Gastroesophageal sphincter (tissue), 4 donors: ENCODE results near the gene POMP. TPM values are rescaled to one million over a fixed set of nuclear protein-coding genes. Genes with fewer than 3 reads are reported as not detected.

ENCODE experiments used
- ATAC-seq: fragments of 150-250 bp; one replicate; pipeline ENCODE4 v1.9.1; 2016; ENCODE audit warnings: mild to moderate bottlenecking, moderate library complexity
- H3K27ac ChIP-seq, 4 donors: fragments of 200-600 bp; sonication (generic) in 3 of 4; 1 replicate in 3 of 4; 2 replicates in 1 of 4; pipeline ENCODE4 v1.5.1; 2016 to 2019
- H3K27me3 ChIP-seq: fragments of 200-600 bp; sonication (generic); one replicate; pipeline ENCODE4 v1.5.1; 2019
- H3K36me3 ChIP-seq, 2 donors: fragments of 200-600 bp; sonication (generic); one replicate each; pipeline ENCODE4 v1.5.1; 2019; ENCODE audit warnings: control low read depth in 1 of 2
- H3K4me1 ChIP-seq, 3 donors: fragments of 200-600 bp; sonication (generic); 1 replicate in 2 of 3; 2 replicates in 1 of 3; pipeline ENCODE4 v1.5.1; 2016 to 2019; ENCODE audit warnings: control low read depth in 2 of 3
- H3K4me3 ChIP-seq, 2 donors: fragments of 200-600 bp; sonication (generic); one replicate each; pipeline ENCODE4 v1.5.1; 2019; ENCODE audit warnings: mild to moderate bottlenecking in 1 of 2, moderate library complexity in 1 of 2
- H3K9me3 ChIP-seq, 3 donors: fragments of 200-600 bp; sonication (generic); one replicate each; pipeline ENCODE4 v1.5.1; 2017 to 2019; ENCODE audit warnings: control low read depth in 2 of 3
- EP300 ChIP-seq: sonication (generic); formaldehyde crosslinking; IDR thresholded peaks from one replicate; pipeline ENCODE4 v1.6.1; 2017; ENCODE audit warnings: antibody characterized with exemption, mild to moderate bottlenecking
- POLR2A ChIP-seq, 2 donors: fragments of 450-650 bp; IDR thresholded peaks; one replicate each; pipeline ENCODE4 v1.6.1; 2017; ENCODE audit warnings: antibody characterized with exemption in 2 of 2, mild to moderate bottlenecking in 2 of 2, moderate library complexity in 1 of 2
- POLR2AphosphoS5 ChIP-seq: sonication (generic); formaldehyde crosslinking; IDR thresholded peaks from one replicate; pipeline ENCODE4 v1.6.1; 2017; ENCODE audit warnings: antibody characterized with exemption
- WGBS, 2 donors: methylation state at CpG; one replicate each; pipeline ENCODE4 v1.1.5; 2018; ENCODE audit warnings: low coverage in 1 of 2; 5-methylcytosine and 5-hydroxymethylcytosine counted together
- total RNA-seq, 4 donors: library from RNA; depleted of rRNA; stranded (reverse); fragments of >200 nt; gene quantifications; one replicate each; pipeline ENCODE4 v1.1.0, GENCODE V29; 2016
- TF ChIP-seq, protein P1 (sequence below), 4 experiments: fragments of 200-600 bp in 2 of 4; fragments of 450-650 bp in 2 of 4; sonication (generic) in 1 of 4; IDR thresholded peaks; one replicate each; pipeline ENCODE4 v1.5.1; 2017 to 2019; ENCODE audit warnings: antibody characterized with exemption in 4 of 4, mild to moderate bottlenecking in 2 of 4, moderate library complexity in 2 of 4

Gene POMP
- total RNA-seq, 4 donors from 2014 or later: 47.6 to 71.6 (median 60.1) TPM

DNA sequence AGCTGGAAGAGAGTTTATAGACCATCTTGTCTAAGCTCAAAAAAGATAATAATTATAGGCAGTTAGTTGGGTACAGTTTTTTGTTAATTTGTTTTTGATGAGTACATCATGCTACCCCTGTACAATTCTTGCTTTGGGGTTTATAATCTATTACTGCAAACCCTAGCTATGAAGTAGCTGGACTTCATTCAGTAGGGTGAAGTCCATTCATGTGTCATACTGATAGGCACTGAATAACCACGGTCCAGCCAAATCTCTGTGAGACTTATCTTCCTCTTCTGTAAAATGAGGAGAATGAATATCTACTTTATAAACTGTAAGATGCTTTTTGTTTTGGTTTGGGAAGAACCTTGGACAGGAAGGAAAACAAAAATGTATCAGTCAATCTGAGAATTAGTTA is 40.3 kb downstream of the POMP start:
- no peak overlapping the region for H3K27ac ChIP-seq
- no peaks in the 10 kb centered on the region for H3K4me1 ChIP-seq
- 90 to 100% methylated on average over 1 of the region's 1 CpG for WGBS, 2 donors
- peaks cover 0 to 66% of the 10 kb centered on the region in 2 donors for H3K36me3 ChIP-seq
- H3K27me3 ChIP-seq: no peaks in the 10 kb centered on the region
- ATAC-seq: no peak
- no peaks in the 10 kb centered on the region for H3K9me3 ChIP-seq
- H3K4me3 ChIP-seq: no peak overlapping the region
- TF ChIP-seq POLR2AphosphoS5: no peak
- no peak for TF ChIP-seq EP300
- TF ChIP-seq, protein P1, sequence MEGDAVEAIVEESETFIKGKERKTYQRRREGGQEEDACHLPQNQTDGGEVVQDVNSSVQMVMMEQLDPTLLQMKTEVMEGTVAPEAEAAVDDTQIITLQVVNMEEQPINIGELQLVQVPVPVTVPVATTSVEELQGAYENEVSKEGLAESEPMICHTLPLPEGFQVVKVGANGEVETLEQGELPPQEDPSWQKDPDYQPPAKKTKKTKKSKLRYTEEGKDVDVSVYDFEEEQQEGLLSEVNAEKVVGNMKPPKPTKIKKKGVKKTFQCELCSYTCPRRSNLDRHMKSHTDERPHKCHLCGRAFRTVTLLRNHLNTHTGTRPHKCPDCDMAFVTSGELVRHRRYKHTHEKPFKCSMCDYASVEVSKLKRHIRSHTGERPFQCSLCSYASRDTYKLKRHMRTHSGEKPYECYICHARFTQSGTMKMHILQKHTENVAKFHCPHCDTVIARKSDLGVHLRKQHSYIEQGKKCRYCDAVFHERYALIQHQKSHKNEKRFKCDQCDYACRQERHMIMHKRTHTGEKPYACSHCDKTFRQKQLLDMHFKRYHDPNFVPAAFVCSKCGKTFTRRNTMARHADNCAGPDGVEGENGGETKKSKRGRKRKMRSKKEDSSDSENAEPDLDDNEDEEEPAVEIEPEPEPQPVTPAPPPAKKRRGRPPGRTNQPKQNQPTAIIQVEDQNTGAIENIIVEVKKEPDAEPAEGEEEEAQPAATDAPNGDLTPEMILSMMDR (IDR thresholded peaks at IDR 0.05): no peak
- TF ChIP-seq POLR2A (IDR thresholded peaks at IDR 0.05): no peak

DNA sequence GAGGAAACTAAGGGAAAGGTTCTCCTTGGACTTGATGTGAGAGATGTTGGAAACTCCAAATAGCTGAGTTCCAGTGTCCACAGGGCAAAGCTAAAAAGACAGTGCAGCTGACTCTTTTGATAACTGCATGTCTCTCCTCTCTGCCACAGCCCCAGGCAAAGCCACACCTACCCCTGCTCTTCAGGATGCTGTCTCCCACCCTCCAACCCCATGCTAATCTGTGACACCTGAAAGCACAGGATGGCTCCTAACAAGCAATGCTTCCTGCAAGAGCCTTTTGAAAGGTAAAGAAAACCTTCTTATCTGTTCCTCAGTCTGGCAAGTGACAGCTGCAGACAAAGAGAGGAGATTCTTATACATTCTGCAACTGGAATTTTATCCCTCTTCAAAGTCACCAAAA is 45.4 kb downstream of the POMP start:
- no peak for TF ChIP-seq POLR2A (IDR thresholded peaks at IDR 0.05)
- no peak for ATAC-seq
- H3K4me3 ChIP-seq: no peak overlapping the region
- no peak overlapping the region for H3K27ac ChIP-seq
- H3K4me1 ChIP-seq: no peaks in the 10 kb centered on the region
- H3K36me3 ChIP-seq: peaks cover 0 to 61% of the 10 kb centered on the region in 2 donors
- H3K27me3 ChIP-seq: no peaks in the 10 kb centered on the region
- H3K9me3 ChIP-seq: no peaks in the 10 kb centered on the region

DNA sequence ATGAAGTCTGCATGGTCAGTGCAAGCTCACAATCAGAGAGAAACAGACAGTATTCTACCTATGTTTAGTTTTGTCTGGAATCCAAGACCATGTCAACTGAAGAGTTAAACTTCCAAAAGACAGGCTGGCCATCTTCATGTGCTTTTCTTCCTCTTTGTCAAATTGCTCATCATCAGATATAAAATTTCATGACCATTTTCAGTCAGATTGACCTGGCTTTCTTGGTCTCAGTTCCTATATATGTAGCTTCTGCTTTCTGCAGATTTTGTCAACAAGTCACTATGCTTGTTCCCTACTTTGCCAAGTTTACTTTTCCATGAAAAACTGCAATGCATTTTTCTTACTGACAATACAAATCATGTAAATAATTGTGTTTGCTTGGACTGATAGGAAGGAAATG is 46.0 kb downstream of the POMP start:
- Histone ChIP-seq H3K36me3 (peaks cover 0 to 61% of the 10 kb centered on the region in 2 donors), H3K4me3 (no peak overlapping the region), H3K9me3 (no peaks in the 10 kb centered on the region), H3K27me3 (no peaks in the 10 kb centered on the region), H3K4me1 (no peaks in the 10 kb centered on the region), H3K27ac (no peak overlapping the region)
- TF ChIP-seq POLR2A (IDR thresholded peaks at IDR 0.05) (no peak), POLR2AphosphoS5 (no peak), EP300 (no peak)
- TF ChIP-seq, protein P1 (IDR thresholded peaks at IDR 0.05): no peak
- no peak for ATAC-seq

DNA sequence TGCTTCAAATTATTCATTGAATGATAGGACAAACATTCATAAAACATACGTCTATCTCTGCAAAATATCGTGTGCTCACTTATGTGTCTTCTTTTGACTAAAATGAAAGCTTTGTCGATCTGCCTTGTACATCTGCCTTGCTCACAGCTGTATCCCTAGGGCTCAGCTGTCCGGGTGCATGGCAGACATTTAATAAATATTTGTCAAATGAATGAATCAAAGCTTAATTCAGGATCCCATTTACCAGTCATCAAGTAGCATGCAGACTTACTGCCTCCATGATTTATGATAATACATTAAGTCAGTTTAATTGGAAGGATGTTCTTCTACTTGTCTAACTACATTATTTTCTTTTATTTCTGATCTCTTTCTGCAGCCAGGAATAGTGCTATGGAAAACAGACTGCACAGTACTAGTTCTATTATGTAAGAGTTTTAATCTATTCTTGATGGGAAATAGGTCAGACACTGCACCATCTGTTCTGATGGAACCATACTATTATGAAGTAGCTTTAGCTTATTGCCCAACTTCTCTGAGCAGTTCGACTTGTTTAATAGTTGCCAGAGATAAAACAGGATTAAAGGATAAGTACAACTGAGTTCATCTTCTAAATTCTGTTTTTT is 46.6 kb downstream of the POMP start:
- H3K27ac ChIP-seq: no peak overlapping the region
- no peaks in the 10 kb centered on the region for H3K27me3 ChIP-seq
- no peak for ATAC-seq
- no peak for TF ChIP-seq POLR2A (IDR thresholded peaks at IDR 0.05)
- no peak for TF ChIP-seq POLR2AphosphoS5
- TF ChIP-seq, protein P1 (IDR thresholded peaks at IDR 0.05): no peak
- no peak for TF ChIP-seq EP300
- peaks cover 0 to 61% of the 10 kb centered on the region in 2 donors for H3K36me3 ChIP-seq
- H3K9me3 ChIP-seq: no peaks in the 10 kb centered on the region
- no peaks in the 10 kb centered on the region for H3K4me1 ChIP-seq
- WGBS, 2 donors: 60 to 79% methylated on average over 4 to 5 of the region's 5 CpGs
- H3K4me3 ChIP-seq: no peak overlapping the region

DNA sequence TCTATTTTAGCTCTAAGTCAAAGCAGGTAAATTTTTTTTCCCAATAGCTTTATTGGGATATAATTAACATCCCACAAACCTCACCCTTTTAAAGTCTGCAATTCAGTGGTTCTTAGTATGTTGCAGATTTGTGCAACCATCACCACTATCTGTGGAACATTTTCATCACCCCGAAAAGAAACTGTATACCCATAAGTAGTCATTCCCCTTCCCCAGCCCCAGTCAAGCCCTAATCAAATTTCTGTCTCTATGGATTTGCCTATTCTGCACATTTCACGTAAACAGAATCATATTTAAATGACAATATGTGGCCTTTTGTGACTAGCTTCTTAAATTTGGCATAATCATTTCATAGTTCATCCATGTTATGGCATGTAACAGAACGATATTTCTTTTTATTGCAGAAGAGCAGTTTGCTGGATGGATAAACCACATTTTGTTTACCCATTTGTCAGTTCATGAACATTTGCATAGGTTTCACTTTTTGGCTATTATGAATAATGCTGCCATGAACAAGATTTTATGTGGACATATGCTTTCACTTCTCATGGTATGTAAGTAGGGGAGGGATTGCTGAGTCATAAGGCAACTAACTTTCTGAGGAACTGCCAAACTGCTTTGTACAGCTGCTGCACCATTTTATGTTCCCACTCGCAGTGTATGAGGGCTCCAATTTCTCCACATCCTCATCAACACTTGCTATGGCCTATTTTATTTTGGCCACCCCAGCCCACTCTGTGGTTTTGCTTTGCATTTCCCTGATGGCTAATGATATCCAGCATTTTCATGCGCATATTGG is 48.9 kb downstream of the POMP start:
- no peaks in the 10 kb centered on the region for H3K4me1 ChIP-seq

More for the DNA sequence above, 48.9 kb downstream of the POMP start:
- H3K9me3 ChIP-seq: no peaks in the 10 kb centered on the region
- 78 to 90% methylated on average over 4 to 5 of the region's 5 CpGs for WGBS, 2 donors
- peaks cover 0 to 42% of the 10 kb centered on the region in 2 donors for H3K36me3 ChIP-seq
- TF ChIP-seq, protein P1 (IDR thresholded peaks at IDR 0.05): no peak
- no peak for TF ChIP-seq EP300
- no peak for TF ChIP-seq POLR2AphosphoS5
- no peak for TF ChIP-seq POLR2A (IDR thresholded peaks at IDR 0.05)
- H3K27me3 ChIP-seq: no peaks in the 10 kb centered on the region
- no peak overlapping the region for H3K27ac ChIP-seq
- H3K4me3 ChIP-seq: no peak overlapping the region
- no peak for ATAC-seq
